PC-3 (cell line): ENCODE measurements around the gene GCAT. TPM values are rescaled to one million over a fixed set of nuclear protein-coding genes. Genes with fewer than 3 reads are reported as not detected.

Experiments
- ATAC-seq: fragments of 200-7000 bp; cut with Tn5 transposase; 2 replicates; pipeline ENCODE4 v1.9.1; 2020; ENCODE audit warnings: mild to moderate bottlenecking, moderate library complexity
- BruUV-seq: library from RNA; stranded (reverse); fragments of 400-500 nt; replicated peaks from 2 replicates; lab custom pipeline; 2021; lab: Mats Ljungman, UMichigan
- CTCF ChIA-PET: fragments of 300-600 bp; sonication (Branson Sonifier 250); formaldehyde crosslinking; loops from one replicate; lab custom pipeline; 2022; ENCODE audit warnings: antibody characterized with exemption; lab: Charles Lee
- POLR2A ChIA-PET: fragments of 300-600 bp; sonication (Branson Sonifier 250); formaldehyde crosslinking; loops from one replicate; lab custom pipeline; 2022; ENCODE audit warnings: antibody characterized with exemption; ENCODE audit not compliant: unreplicated experiment; lab: Charles Lee
- DNase-seq: peaks from one replicate; pipeline ENCODE4 v3.0.0-alpha.2; 2015
- H2AFZ ChIP-seq: fragments of 300-600 bp; sonication (generic); 2 replicates; pipeline ENCODE4 v1.6.0; 2016; ENCODE audit warnings: antibody characterized with exemption, low read length
- H3F3A ChIP-seq: fragments of 300-600 bp; sonication (generic); one replicate; pipeline ENCODE4 v1.6.0; 2017; ENCODE audit warnings: antibody characterized with exemption, low read length, control low read depth, mild to moderate bottlenecking; ENCODE audit not compliant: unreplicated experiment
- H3K27ac ChIP-seq: fragments of 300-600 bp; sonication (generic); 2 replicates; pipeline ENCODE4 v1.5.1; 2016; ENCODE audit warnings: mild to moderate bottlenecking, low read length
- H3K27me3 ChIP-seq: fragments of 300-600 bp; sonication (generic); 2 replicates; pipeline ENCODE4 v1.6.1; 2016; ENCODE audit warnings: low read length, mixed read lengths
- H3K36me3 ChIP-seq: fragments of 300-600 bp; sonication (generic); 2 replicates; pipeline ENCODE4 v1.6.1; 2016; ENCODE audit warnings: low read depth, mixed run types, low read length, mixed read lengths
- H3K4me1 ChIP-seq: fragments of 300-600 bp; sonication (generic); 2 replicates; pipeline ENCODE4 v1.5.1; 2016; ENCODE audit warnings: low read length; ENCODE audit not compliant: insufficient read depth
- H3K4me2 ChIP-seq: fragments of 300-600 bp; sonication (generic); 2 replicates; pipeline ENCODE4 v1.6.0; 2016; ENCODE audit warnings: low read length
- H3K4me3 ChIP-seq: fragments of 300-600 bp; sonication (generic); 2 replicates; pipeline ENCODE4 v1.5.1; 2016; ENCODE audit warnings: mild to moderate bottlenecking, low read length, mixed read lengths
- H3K79me2 ChIP-seq: fragments of 300-600 bp; sonication (generic); 2 replicates; pipeline ENCODE4 v1.6.1; 2017; ENCODE audit warnings: low read length, mixed read lengths
- H3K9ac ChIP-seq: fragments of 300-600 bp; sonication (generic); 2 replicates; pipeline ENCODE4 v1.6.0; 2016; ENCODE audit warnings: mild to moderate bottlenecking, low read length
- H3K9me2 ChIP-seq: fragments of 300-600 bp; sonication (generic); replicated peaks from 2 replicates; pipeline ENCODE4 v1.6.1; 2016; ENCODE audit warnings: mixed run types, low read length, mixed read lengths
- H3K9me3 ChIP-seq: fragments of 300-600 bp; sonication (generic); 2 replicates; pipeline ENCODE4 v1.6.1; 2016; ENCODE audit warnings: low read length, mixed read lengths
- H4K20me1 ChIP-seq: fragments of 300-600 bp; sonication (generic); 2 replicates; pipeline ENCODE4 v1.6.1; 2016; ENCODE audit warnings: low read length, mixed read lengths
- EZH2 ChIP-seq: fragments of 300-600 bp; sonication (generic); IDR thresholded peaks from one replicate; pipeline ENCODE4 v1.6.1; 2017; ENCODE audit warnings: antibody characterized with exemption, mild to moderate bottlenecking, low read length; ENCODE audit not compliant: unreplicated experiment
- EZH2phosphoT487 ChIP-seq: fragments of 300-600 bp; sonication (generic); IDR thresholded peaks from 2 replicates; pipeline ENCODE4 v1.6.1; 2018; ENCODE audit warnings: mild to moderate bottlenecking, antibody characterized with exemption, low read length, borderline replicate concordance
- intact Hi-C: fragments of 100-400 bp; cut with micrococcal nuclease; formaldehyde crosslinking; loops from 2 replicates; pipeline ENCODE4 v1.9.0; 2023
- total RNA-seq: library from RNA; depleted of rRNA; stranded (reverse); fragments of >200 nt; gene quantifications from 2 replicates; pipeline ENCODE4 v1.2.3, GENCODE V29; 2014
- TF ChIP-seq, protein P1 (sequence below): fragments of 300-600 bp; sonication (generic); conservative IDR thresholded peaks from 2 replicates; pipeline ENCODE4 v1.5.1; 2017; ENCODE audit warnings: antibody characterized with exemption, low read depth, mild to moderate bottlenecking, low read length

GCAT gene
- total RNA-seq, 1 experiment from 2014 or later, result 26.0 TPM

DNA sequence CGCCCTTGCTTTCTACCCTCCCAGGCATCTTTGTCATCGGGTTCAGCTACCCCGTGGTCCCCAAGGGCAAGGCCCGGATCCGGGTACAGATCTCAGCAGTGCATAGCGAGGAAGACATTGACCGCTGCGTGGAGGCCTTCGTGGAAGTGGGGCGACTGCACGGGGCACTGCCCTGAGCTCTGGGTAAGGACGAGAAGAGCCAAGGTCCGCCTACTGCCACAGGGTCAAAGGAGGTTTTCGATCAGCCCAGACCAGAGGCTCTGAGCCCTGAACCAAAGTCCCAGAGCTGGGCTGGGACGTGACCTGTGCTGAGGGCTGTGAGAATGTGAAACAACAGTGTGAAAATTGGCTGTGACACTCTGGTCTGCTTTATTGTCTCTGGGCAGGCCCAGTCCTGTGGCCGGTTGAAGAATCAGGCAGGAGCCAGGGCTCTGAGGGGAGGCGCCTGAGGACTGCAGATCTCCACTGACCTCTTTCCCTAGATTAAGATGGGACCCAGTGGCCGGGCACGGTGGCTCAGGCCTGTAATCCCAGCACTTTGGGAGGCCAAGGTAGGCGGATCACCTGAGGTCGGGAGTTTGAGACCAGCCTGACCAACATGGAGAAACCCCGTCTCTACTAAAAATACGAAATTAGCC, 8.9 kb downstream of the GCAT start:
- H3F3A ChIP-seq, result no peaks in the 10 kb centered on the region
- no peak overlapping the region for H3K4me2 ChIP-seq
- ChIA-PET CTCF (no interaction called here), POLR2A (interaction anchor here (0.7 kb wide), 1 partner anchor 50 kb away, joined by 31 read pairs; no protein-coding TSS in a partner anchor)
- H4K20me1 ChIP-seq, result no peaks in the 10 kb centered on the region
- no peaks in the 10 kb centered on the region for H3K79me2 ChIP-seq
- H3K27ac ChIP-seq, result no peak overlapping the region
- H3K27me3 ChIP-seq, result no peaks in the 10 kb centered on the region
- intact Hi-C loops, result loop anchor here (1.0 kb wide), 1 partner anchor 47 kb away; no protein-coding TSS in a partner anchor
- ATAC-seq (no peak), DNase-seq (no peak)
- no peak overlapping the region for H3K4me3 ChIP-seq
- H3K36me3 ChIP-seq, result no peaks in the 10 kb centered on the region
- no TSS peak for BruUV-seq
- TF ChIP-seq EZH2phosphoT487 (no peak), EZH2 (no peak)
- TF ChIP-seq, protein P1, sequence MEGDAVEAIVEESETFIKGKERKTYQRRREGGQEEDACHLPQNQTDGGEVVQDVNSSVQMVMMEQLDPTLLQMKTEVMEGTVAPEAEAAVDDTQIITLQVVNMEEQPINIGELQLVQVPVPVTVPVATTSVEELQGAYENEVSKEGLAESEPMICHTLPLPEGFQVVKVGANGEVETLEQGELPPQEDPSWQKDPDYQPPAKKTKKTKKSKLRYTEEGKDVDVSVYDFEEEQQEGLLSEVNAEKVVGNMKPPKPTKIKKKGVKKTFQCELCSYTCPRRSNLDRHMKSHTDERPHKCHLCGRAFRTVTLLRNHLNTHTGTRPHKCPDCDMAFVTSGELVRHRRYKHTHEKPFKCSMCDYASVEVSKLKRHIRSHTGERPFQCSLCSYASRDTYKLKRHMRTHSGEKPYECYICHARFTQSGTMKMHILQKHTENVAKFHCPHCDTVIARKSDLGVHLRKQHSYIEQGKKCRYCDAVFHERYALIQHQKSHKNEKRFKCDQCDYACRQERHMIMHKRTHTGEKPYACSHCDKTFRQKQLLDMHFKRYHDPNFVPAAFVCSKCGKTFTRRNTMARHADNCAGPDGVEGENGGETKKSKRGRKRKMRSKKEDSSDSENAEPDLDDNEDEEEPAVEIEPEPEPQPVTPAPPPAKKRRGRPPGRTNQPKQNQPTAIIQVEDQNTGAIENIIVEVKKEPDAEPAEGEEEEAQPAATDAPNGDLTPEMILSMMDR, result no peak
- no peaks in the 10 kb centered on the region for H3K9me3 ChIP-seq
- H3K9ac ChIP-seq, result no peak overlapping the region
- no peak overlapping the region for H2AFZ ChIP-seq
- H3K4me1 ChIP-seq, result no peaks in the 10 kb centered on the region
- no peaks in the 10 kb centered on the region for H3K9me2 ChIP-seq

DNA sequence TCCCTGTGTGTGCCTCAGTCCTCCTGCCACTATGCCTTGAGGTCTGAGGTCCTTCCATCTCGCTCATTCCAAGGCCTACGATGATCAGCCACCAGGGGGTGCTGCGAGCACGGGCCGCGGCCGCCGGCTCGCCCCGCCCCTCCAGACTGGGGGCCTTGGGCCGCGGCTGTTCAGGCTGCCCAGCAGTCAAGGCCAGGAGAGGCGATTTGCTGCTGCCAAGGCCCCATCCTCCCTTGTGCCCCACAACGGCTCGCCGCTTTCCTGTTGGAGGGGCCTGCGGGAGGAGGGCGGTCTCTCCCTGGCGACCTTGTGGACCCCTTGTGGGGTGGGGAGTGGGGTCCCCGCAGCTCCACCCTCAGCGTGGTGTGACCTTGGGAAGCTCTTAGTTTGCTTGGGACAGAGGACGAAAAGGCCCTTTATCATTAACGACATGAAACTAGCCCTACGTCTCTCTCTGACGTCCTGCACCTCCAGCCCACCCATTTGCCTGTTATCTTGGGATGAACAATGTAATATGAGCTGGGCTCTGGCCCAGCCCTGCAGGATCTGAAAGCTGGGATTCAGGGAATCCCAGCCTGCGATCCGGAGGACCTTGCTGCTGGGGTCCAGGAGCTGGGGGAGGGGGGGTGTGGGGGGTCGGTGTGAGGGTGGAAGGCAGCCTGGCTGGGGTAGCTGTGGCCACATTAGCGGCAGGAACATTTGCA, 10.1 kb downstream of the GCAT start:
- BruUV-seq, result no TSS peak
- H3K9me3 ChIP-seq, result no peaks in the 10 kb centered on the region
- ATAC-seq, result peak; percentile 77
- H3K4me2 ChIP-seq, result no peak overlapping the region
- H3K4me3 ChIP-seq, result no peak overlapping the region
- TF ChIP-seq, protein P1, result peak; percentile 83
- TF ChIP-seq EZH2 (no peak), EZH2phosphoT487 (no peak)
- H3F3A ChIP-seq, result no peaks in the 10 kb centered on the region
- DNase-seq, result peak; percentile 75
- no peaks in the 10 kb centered on the region for H4K20me1 ChIP-seq
- H3K36me3 ChIP-seq, result no peaks in the 10 kb centered on the region
- H3K27me3 ChIP-seq, result no peaks in the 10 kb centered on the region
- H3K79me2 ChIP-seq, result no peaks in the 10 kb centered on the region
- intact Hi-C loops, result loop anchor here (1.0 kb wide), 1 partner anchor 45 kb away; no protein-coding TSS in a partner anchor
- no peak overlapping the region for H2AFZ ChIP-seq
- POLR2A ChIA-PET, result no interaction called here
- no peaks in the 10 kb centered on the region for H3K4me1 ChIP-seq
- H3K9me2 ChIP-seq, result no peaks in the 10 kb centered on the region
- no peak overlapping the region for H3K9ac ChIP-seq
- H3K27ac ChIP-seq, result no peak overlapping the region
- CTCF ChIA-PET, result interaction anchor here (0.5 to 0.6 kb wide), 2 partner anchors 11 to 45 kb away, joined by 3 to 4 read pairs; no protein-coding TSS in a partner anchor
